ENCODE results near the gene HIF3A. TPM values are rescaled to one million over a fixed set of nuclear protein-coding genes. Genes with fewer than 3 reads are reported as not detected.

HIF3A gene
- total RNA-seq, 1 experiment from 2014 or later = 31.9 TPM

DNA sequence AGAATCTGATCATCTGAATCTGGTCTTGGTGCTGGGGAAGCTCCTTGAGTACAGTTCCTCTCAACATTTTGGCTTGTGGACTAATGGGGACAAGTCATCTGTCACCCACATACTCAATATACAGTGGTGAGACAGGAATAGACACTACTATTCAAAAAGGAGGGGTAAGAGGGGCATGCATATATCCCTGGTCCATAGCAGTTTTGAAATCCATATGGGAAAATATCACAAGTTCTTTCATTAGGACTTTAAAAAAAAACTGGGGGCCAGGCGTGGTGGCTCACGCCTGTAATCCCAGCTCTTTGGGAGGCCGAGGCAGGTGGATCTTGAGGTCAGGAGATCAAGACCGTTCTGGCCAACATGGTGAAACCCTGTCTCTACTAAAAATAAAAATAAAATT is 29.8 kb downstream of the HIF3A start:
- Histone ChIP-seq H3K9me3 (ENCODE audit: control insufficient read depth, low read depth, low read length) (peaks cover 35% of the 10 kb centered on the region), H3K56ac (ENCODE audit: insufficient read length, low read depth, low read length) (no peak overlapping the region)

More for the DNA sequence above, 29.8 kb downstream of the HIF3A start:
- H3K23ac ChIP-seq (ENCODE audit: insufficient read length, low read depth, low read length) = no peak overlapping the region
- H2BK5ac ChIP-seq (ENCODE audit: insufficient read length, low read length) = no peak overlapping the region
- no peak overlapping the region for H4K8ac ChIP-seq (replicated peaks; ENCODE audit: insufficient read length, low read depth, low read length)
- no peaks in the 10 kb centered on the region for H3K23me2 ChIP-seq (ENCODE audit: insufficient read length, low read depth, low read length, poor library complexity, severe bottlenecking)
- no peak overlapping the region for H4K5ac ChIP-seq (ENCODE audit: insufficient read length, low read depth, low read length)
- no peak for DNase-seq
- no peak overlapping the region for H3K9ac ChIP-seq (ENCODE audit: extremely low read depth, insufficient read length, low read length)
- no peak overlapping the region for H4K91ac ChIP-seq (ENCODE audit: insufficient read length, low read depth, low read length)
- no peaks in the 10 kb centered on the region for H3K4me1 ChIP-seq (ENCODE audit: insufficient read depth, low read length)
- H3K27ac Mint-ChIP-seq = no peak overlapping the region
- no peak overlapping the region for H3K14ac ChIP-seq (ENCODE audit: insufficient read depth, low read length)
- peaks cover 70 to 87% (median 84%) of the 10 kb centered on the region in 3 experiments for H3K36me3 Mint-ChIP-seq (ENCODE audit: insufficient read depth in 1 of 3, low read depth in 3 of 3)
- H3T11ph ChIP-seq (ENCODE audit: low read length) = no peak overlapping the region
- no CpG with 5 or more reads among the region's 4 CpGs for WGBS (ENCODE audit: extremely low coverage, insufficient read length, low lambda C conversion rate)
- H2BK20ac ChIP-seq (ENCODE audit: low read depth, low read length, poor library complexity, severe bottlenecking) = no peak overlapping the region
- H2AFZ ChIP-seq (ENCODE audit: low read length) = no peak overlapping the region
- no peaks in the 10 kb centered on the region for H4K20me1 ChIP-seq (ENCODE audit: control insufficient read depth, insufficient read depth, insufficient read length)
- H3K79me2 ChIP-seq (ENCODE audit: insufficient read depth, low read length) = no peaks in the 10 kb centered on the region
- no peaks in the 10 kb centered on the region for H3K4me1 Mint-ChIP-seq
- no peak overlapping the region for H2AK5ac ChIP-seq (ENCODE audit: insufficient read length, low read length)
- no peak overlapping the region for H3K4ac ChIP-seq (ENCODE audit: low read depth, low read length)
- H3K27ac ChIP-seq (ENCODE audit: insufficient read length, low read depth, low read length) = no peak overlapping the region
- no peak overlapping the region for H3K4me3 Mint-ChIP-seq
- no peaks in the 10 kb centered on the region for H3K79me1 ChIP-seq (ENCODE audit: insufficient read depth, low read depth, low read length, poor library complexity, severe bottlenecking)
- no peak overlapping the region for H2BK12ac ChIP-seq (ENCODE audit: insufficient read length, low read depth, low read length)
- no peak overlapping the region for H2BK120ac ChIP-seq (ENCODE audit: low read depth, low read length, poor library complexity, severe bottlenecking)
- no peak overlapping the region for H3K4me2 ChIP-seq (ENCODE audit: insufficient read depth, insufficient read length, low read length)
- no peak overlapping the region for H2BK15ac ChIP-seq (ENCODE audit: low read depth, low read length)
- TF ChIP-seq, protein P1, sequence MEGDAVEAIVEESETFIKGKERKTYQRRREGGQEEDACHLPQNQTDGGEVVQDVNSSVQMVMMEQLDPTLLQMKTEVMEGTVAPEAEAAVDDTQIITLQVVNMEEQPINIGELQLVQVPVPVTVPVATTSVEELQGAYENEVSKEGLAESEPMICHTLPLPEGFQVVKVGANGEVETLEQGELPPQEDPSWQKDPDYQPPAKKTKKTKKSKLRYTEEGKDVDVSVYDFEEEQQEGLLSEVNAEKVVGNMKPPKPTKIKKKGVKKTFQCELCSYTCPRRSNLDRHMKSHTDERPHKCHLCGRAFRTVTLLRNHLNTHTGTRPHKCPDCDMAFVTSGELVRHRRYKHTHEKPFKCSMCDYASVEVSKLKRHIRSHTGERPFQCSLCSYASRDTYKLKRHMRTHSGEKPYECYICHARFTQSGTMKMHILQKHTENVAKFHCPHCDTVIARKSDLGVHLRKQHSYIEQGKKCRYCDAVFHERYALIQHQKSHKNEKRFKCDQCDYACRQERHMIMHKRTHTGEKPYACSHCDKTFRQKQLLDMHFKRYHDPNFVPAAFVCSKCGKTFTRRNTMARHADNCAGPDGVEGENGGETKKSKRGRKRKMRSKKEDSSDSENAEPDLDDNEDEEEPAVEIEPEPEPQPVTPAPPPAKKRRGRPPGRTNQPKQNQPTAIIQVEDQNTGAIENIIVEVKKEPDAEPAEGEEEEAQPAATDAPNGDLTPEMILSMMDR (conservative IDR thresholded peaks at IDR 0.05) = no peak
- no peak overlapping the region for H3K18ac ChIP-seq (ENCODE audit: insufficient read length, low read depth, low read length)
- no peaks in the 10 kb centered on the region for H3K27me3 ChIP-seq (ENCODE audit: insufficient read depth, low read length)
- H3K27me3 Mint-ChIP-seq (ENCODE audit: low read depth) = no peaks in the 10 kb centered on the region
- peaks cover 35 to 37% of the 10 kb centered on the region in 2 experiments for H3K9me3 Mint-ChIP-seq

All from H9 (cell line).